Mammary epithelial cell (primary cell): ENCODE results near the gene CFAP210.

ENCODE experiments used
- CTCF ChIP-seq, 2 donors: IDR thresholded peaks in 1 of 2; conservative IDR thresholded peaks in 1 of 2; 2 replicates each; pipeline ENCODE4 v1.5.1; 2011 to 2012; ENCODE audit warnings: inconsistent platforms in 2 of 2, low read length in 2 of 2, mild to moderate bottlenecking in 2 of 2, control low read depth in 1 of 2, low read depth in 1 of 2; ENCODE audit not compliant: insufficient read depth in 1 of 2; ENCODE audit errors: extremely low read depth in 1 of 2
- EZH2 ChIP-seq: IDR thresholded peaks from 2 replicates; pipeline ENCODE4 v1.6.1; 2012; ENCODE audit warnings: low read length, inconsistent platforms, borderline replicate concordance

GRCh38 chr2:169696381-169696780 lies 2.2 kb upstream of the CFAP210 start:
- TF ChIP-seq CTCF (conservative IDR thresholded peaks at IDR 0.05 in 1 of 2, IDR thresholded peaks at IDR 0.05 in 1 of 2; ENCODE audit: extremely low read depth in 1 of 2, insufficient read depth in 1 of 2, low read depth in 1 of 2, low read length in 2 of 2): no peak
- TF ChIP-seq EZH2: no peak
